ENCODE results near the gene COL2A1.

GRCh38 chr12:47989666-47990065 lies 14.6 kb downstream of the COL2A1 start:
- TF ChIP-seq CTCF (conservative IDR thresholded peaks at IDR 0.05) (no peak), EZH2 (IDR thresholded peaks at IDR 0.05; ENCODE audit: low read depth) (no peak)

All from PC-9 (cell line).